ENCODE results near the gene SH3BGRL2. TPM values are rescaled to one million over a fixed set of nuclear protein-coding genes. Genes with fewer than 3 reads are reported as not detected.
A peak's percentile ranks its signal among the peaks of the same experiment; 100 is the strongest.

Gene SH3BGRL2
- total and polyA plus RNA-seq, 2 experiments from 2014 or later = 8.4 to 24.5 TPM

- no peak overlapping the region for H3K27ac Mint-ChIP-seq
- no peaks in the 10 kb centered on the region for H3K27me3 ChIP-seq (ENCODE audit: insufficient read depth)
- no peak for TF ChIP-seq REST (IDR thresholded peaks at IDR 0.05; ENCODE audit: unreplicated experiment)
- TF ChIP-seq STAT1 (IDR thresholded peaks at IDR 0.05; ENCODE audit: unreplicated experiment) = no peak
- no peak for TF ChIP-seq ZNF331 (CRISPR knock-in tag; IDR thresholded peaks at IDR 0.05; ENCODE audit: low read depth)
- TF ChIP-seq, protein P1, sequence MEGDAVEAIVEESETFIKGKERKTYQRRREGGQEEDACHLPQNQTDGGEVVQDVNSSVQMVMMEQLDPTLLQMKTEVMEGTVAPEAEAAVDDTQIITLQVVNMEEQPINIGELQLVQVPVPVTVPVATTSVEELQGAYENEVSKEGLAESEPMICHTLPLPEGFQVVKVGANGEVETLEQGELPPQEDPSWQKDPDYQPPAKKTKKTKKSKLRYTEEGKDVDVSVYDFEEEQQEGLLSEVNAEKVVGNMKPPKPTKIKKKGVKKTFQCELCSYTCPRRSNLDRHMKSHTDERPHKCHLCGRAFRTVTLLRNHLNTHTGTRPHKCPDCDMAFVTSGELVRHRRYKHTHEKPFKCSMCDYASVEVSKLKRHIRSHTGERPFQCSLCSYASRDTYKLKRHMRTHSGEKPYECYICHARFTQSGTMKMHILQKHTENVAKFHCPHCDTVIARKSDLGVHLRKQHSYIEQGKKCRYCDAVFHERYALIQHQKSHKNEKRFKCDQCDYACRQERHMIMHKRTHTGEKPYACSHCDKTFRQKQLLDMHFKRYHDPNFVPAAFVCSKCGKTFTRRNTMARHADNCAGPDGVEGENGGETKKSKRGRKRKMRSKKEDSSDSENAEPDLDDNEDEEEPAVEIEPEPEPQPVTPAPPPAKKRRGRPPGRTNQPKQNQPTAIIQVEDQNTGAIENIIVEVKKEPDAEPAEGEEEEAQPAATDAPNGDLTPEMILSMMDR (conservative IDR thresholded peaks at IDR 0.05; ENCODE audit: low read depth in 2 of 2) = no peak
- TF ChIP-seq JUNB (IDR thresholded peaks at IDR 0.05; ENCODE audit: unreplicated experiment) = no peak
- TF ChIP-seq EZH2phosphoT487 (IDR thresholded peaks at IDR 0.05; ENCODE audit: unreplicated experiment) = no peak
- no peak for TF ChIP-seq POLR2AphosphoS5 (IDR thresholded peaks at IDR 0.05; ENCODE audit: low read depth)
- no peak for TF ChIP-seq ZNF114 (CRISPR knock-in tag; IDR thresholded peaks at IDR 0.05)
- no peaks in the 10 kb centered on the region for H3K9me3 Mint-ChIP-seq
- no peaks in the 10 kb centered on the region for H3K4me1 ChIP-seq (ENCODE audit: insufficient read depth)
- peaks cover 1% of the 10 kb centered on the region for H3K27me3 Mint-ChIP-seq (ENCODE audit: insufficient read depth, low read depth, poor library complexity)
- no peak overlapping the region for H3K4me3 Mint-ChIP-seq
- H3K4me1 Mint-ChIP-seq = no peaks in the 10 kb centered on the region
- no peaks in the 10 kb centered on the region for H3K36me3 Mint-ChIP-seq (ENCODE audit: low read depth)
- no peak overlapping the region for H2AFZ ChIP-seq
- H3F3A ChIP-seq (replicated peaks; ENCODE audit: low read depth) = no peaks in the 10 kb centered on the region
- no peaks in the 10 kb centered on the region for H3K36me3 ChIP-seq (ENCODE audit: insufficient read depth)
- no peaks in the 10 kb centered on the region for H4K20me1 ChIP-seq (replicated peaks; ENCODE audit: insufficient read depth)
- DNase-seq (ENCODE audit: low spot score) = no peak
- no peak overlapping the region for H3K4me3 ChIP-seq
- H3K27ac ChIP-seq (ENCODE audit: low read depth) = no peak overlapping the region
- H3K79me2 ChIP-seq (replicated peaks; ENCODE audit: insufficient read depth) = no peaks in the 10 kb centered on the region
- ATAC-seq = no peak
- H3K4me2 ChIP-seq = no peak overlapping the region
- H3K9me2 ChIP-seq (ENCODE audit: insufficient read depth) = 0 out of 2 replicates have a peak, but pooled peaks cover 2% of the 10 kb centered on the region
Observed at GRCh38 chr6:79734374-79734773, 103.2 kb downstream of the SH3BGRL2 start.

- Histone ChIP-seq H3K79me2 (replicated peaks; ENCODE audit: insufficient read depth) (no peaks in the 10 kb centered on the region), H3K36me3 (ENCODE audit: insufficient read depth) (no peaks in the 10 kb centered on the region), H2AFZ (peak overlapping the region; percentile 76), H3K9me2 (ENCODE audit: insufficient read depth) (0 out of 2 replicates have a peak, but pooled peaks cover 2% of the 10 kb centered on the region), H3K4me1 (ENCODE audit: insufficient read depth) (no peaks in the 10 kb centered on the region), H3K27ac (ENCODE audit: low read depth) (no peak overlapping the region), H4K20me1 (replicated peaks; ENCODE audit: insufficient read depth) (no peaks in the 10 kb centered on the region), H3K4me3 (no peak overlapping the region), H3F3A (replicated peaks; ENCODE audit: low read depth) (no peaks in the 10 kb centered on the region), H3K4me2 (no peak overlapping the region), H3K27me3 (ENCODE audit: insufficient read depth) (no peaks in the 10 kb centered on the region)
- peaks cover 1% of the 10 kb centered on the region for H3K27me3 Mint-ChIP-seq (ENCODE audit: insufficient read depth, low read depth, poor library complexity)
- no peaks in the 10 kb centered on the region for H3K36me3 Mint-ChIP-seq (ENCODE audit: low read depth)
- no peak for DNase-seq (ENCODE audit: low spot score)
- no peak for ATAC-seq
- H3K4me1 Mint-ChIP-seq = no peaks in the 10 kb centered on the region
- no peaks in the 10 kb centered on the region for H3K9me3 Mint-ChIP-seq
- no peak overlapping the region for H3K27ac Mint-ChIP-seq
- H3K4me3 Mint-ChIP-seq = no peak overlapping the region
- TF ChIP-seq, protein P2, sequence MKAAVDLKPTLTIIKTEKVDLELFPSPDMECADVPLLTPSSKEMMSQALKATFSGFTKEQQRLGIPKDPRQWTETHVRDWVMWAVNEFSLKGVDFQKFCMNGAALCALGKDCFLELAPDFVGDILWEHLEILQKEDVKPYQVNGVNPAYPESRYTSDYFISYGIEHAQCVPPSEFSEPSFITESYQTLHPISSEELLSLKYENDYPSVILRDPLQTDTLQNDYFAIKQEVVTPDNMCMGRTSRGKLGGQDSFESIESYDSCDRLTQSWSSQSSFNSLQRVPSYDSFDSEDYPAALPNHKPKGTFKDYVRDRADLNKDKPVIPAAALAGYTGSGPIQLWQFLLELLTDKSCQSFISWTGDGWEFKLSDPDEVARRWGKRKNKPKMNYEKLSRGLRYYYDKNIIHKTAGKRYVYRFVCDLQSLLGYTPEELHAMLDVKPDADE (IDR thresholded peaks at IDR 0.05) = no peak
- no peak for TF ChIP-seq JUNB (IDR thresholded peaks at IDR 0.05; ENCODE audit: unreplicated experiment)
- TF ChIP-seq POLR2AphosphoS5 (IDR thresholded peaks at IDR 0.05; ENCODE audit: low read depth) = no peak
- no peak for TF ChIP-seq ZNF462 (CRISPR knock-in tag; IDR thresholded peaks at IDR 0.05)
- TF ChIP-seq ZNF114 (CRISPR knock-in tag; IDR thresholded peaks at IDR 0.05) = no peak
Observed at GRCh38 chr6:79735183-79735582, 104.1 kb downstream of the SH3BGRL2 start.
